Liver (tissue), 9 donors: Measurements from ENCODE around the gene CNTN1. TPM values are rescaled to one million over a fixed set of nuclear protein-coding genes. Genes with fewer than 3 reads are reported as not detected.
A peak's percentile ranks its signal among the peaks of the same experiment; 100 is the strongest.

Source experiments
- DNase-seq: peaks from one replicate; pipeline ENCODE4 v3.0.0-alpha.2; 2017; ENCODE audit warnings: low spot score
- H3K27ac ChIP-seq, 2 donors: one replicate each; pipeline ENCODE4 v1.7.0; 2013; ENCODE audit warnings: inconsistent platforms in 2 of 2, low read length in 2 of 2, control low read depth in 1 of 2, low read depth in 1 of 2, mild to moderate bottlenecking in 1 of 2
- H3K27me3 ChIP-seq, 4 donors: one replicate each; pipeline versions ENCODE4 v1.6.1 to v1.7.0; 2013; ENCODE audit warnings: low read length in 3 of 4, inconsistent platforms in 1 of 4, mild to moderate bottlenecking in 1 of 4, moderate library complexity in 1 of 4; ENCODE audit not compliant: control insufficient read depth in 4 of 4, insufficient read depth in 4 of 4
- H3K36me3 ChIP-seq, 4 donors: one replicate each; pipeline versions ENCODE4 v1.6.1 to v1.7.0; 2013; ENCODE audit warnings: low read length in 3 of 4, mild to moderate bottlenecking in 3 of 4, low read depth in 1 of 4, moderate library complexity in 1 of 4; ENCODE audit not compliant: control insufficient read depth in 4 of 4, insufficient read depth in 3 of 4
- H3K4me1 ChIP-seq, 4 donors: one replicate each; pipeline versions ENCODE4 v1.6.1 to v1.7.0; 2013; ENCODE audit warnings: low read length in 3 of 4, mild to moderate bottlenecking in 3 of 4, moderate library complexity in 1 of 4; ENCODE audit not compliant: control insufficient read depth in 4 of 4, insufficient read depth in 4 of 4
- H3K4me3 ChIP-seq, 3 donors: one replicate each; pipeline versions ENCODE4 v1.6.1 to v1.7.0; 2013; ENCODE audit warnings: low read length in 3 of 3, control low read depth in 1 of 3, low read depth in 1 of 3, mild to moderate bottlenecking in 1 of 3
- H3K9ac ChIP-seq, 2 donors: one replicate each; pipeline ENCODE4 v1.7.0; 2013; ENCODE audit warnings: low read length in 2 of 2, mild to moderate bottlenecking in 2 of 2, moderate library complexity in 2 of 2, control low read depth in 1 of 2, low read depth in 1 of 2
- H3K9me3 ChIP-seq, 4 donors: one replicate each; pipeline versions ENCODE4 v1.6.1 to v1.7.0; 2013; ENCODE audit warnings: low read length in 3 of 4; ENCODE audit not compliant: control insufficient read depth in 4 of 4
- EGR1 ChIP-seq, 2 donors: IDR thresholded peaks; 2 replicates each; pipeline ENCODE4 v1.6.1; 2016 to 2018; ENCODE audit warnings: antibody characterized with exemption in 2 of 2, low read depth in 2 of 2
- FOXA1 ChIP-seq: IDR thresholded peaks from 2 replicates; pipeline ENCODE4 v1.6.1; 2016; ENCODE audit warnings: antibody characterized with exemption
- FOXA2 ChIP-seq: IDR thresholded peaks from 2 replicates; pipeline ENCODE4 v1.6.1; 2016; ENCODE audit warnings: antibody characterized with exemption
- GABPA ChIP-seq, 2 donors: IDR thresholded peaks in 1 of 2; conservative IDR thresholded peaks in 1 of 2; 2 replicates each; pipeline ENCODE4 v1.6.1; 2016; ENCODE audit warnings: antibody characterized with exemption in 2 of 2, mild to moderate bottlenecking in 1 of 2, moderate library complexity in 1 of 2
- NR2F2 ChIP-seq: IDR thresholded peaks from 2 replicates; pipeline ENCODE4 v1.6.1; 2016; ENCODE audit warnings: antibody characterized with exemption
- RAD21 ChIP-seq, 2 donors: IDR thresholded peaks; 2 replicates each; pipeline ENCODE4 v1.6.1; 2016; ENCODE audit warnings: antibody characterized with exemption in 2 of 2, mild to moderate bottlenecking in 2 of 2
- RXRA ChIP-seq, 2 donors: IDR thresholded peaks; 2 replicates each; pipeline ENCODE4 v1.6.1; 2017 to 2018; ENCODE audit warnings: antibody characterized with exemption in 2 of 2, mild to moderate bottlenecking in 1 of 2
- SP1 ChIP-seq: IDR thresholded peaks from 2 replicates; pipeline ENCODE4 v1.6.1; 2018; ENCODE audit warnings: antibody characterized with exemption, mild to moderate bottlenecking
- TAF1 ChIP-seq: conservative IDR thresholded peaks from 2 replicates; pipeline ENCODE4 v1.6.1; 2016; ENCODE audit warnings: antibody characterized with exemption, mild to moderate bottlenecking
- YY1 ChIP-seq: IDR thresholded peaks from 2 replicates; pipeline ENCODE4 v1.6.1; 2016; ENCODE audit warnings: antibody characterized with exemption, mild to moderate bottlenecking
- ZBTB33 ChIP-seq: IDR thresholded peaks from 2 replicates; pipeline ENCODE4 v1.6.1; 2016; ENCODE audit warnings: antibody characterized with exemption
- WGBS: extraction: QIAGEN DNeasy Blood & Tissue Kit; methylation state at CpG from one replicate; pipeline ENCODE4 v1.1.7; 2013; 5-methylcytosine and 5-hydroxymethylcytosine counted together
- polyA plus RNA-seq, 2 donors: library from polyadenylated mRNA; stranded (reverse) in 1 of 2; unstranded in 1 of 2; fragments of 200-250 nt in 1 of 2; fragments of >200 nt in 1 of 2; fragmentation: Nextera tagmentation in 1 of 2; extraction: Ambion mirVana in 1 of 2; gene quantifications; one replicate each; pipeline versions ENCODE4 v1.2.1 to v1.2.3, GENCODE V29; 2013 to 2015
- total RNA-seq, 2 donors: library from RNA; depleted of rRNA; stranded (reverse); fragments of >200 nt; gene quantifications; one replicate each; pipeline ENCODE4 v1.2.3, GENCODE V29; 2014
- TF ChIP-seq, protein P1 (sequence below): IDR thresholded peaks from 2 replicates; pipeline ENCODE4 v1.6.1; 2016; ENCODE audit warnings: antibody characterized with exemption
- TF ChIP-seq, protein P2 (sequence below): fragments of 150-350 bp; IDR thresholded peaks from 2 replicates; pipeline ENCODE4 v1.5.1; 2017; ENCODE audit warnings: improper control_type of control experiment, low read depth, low read length; ENCODE audit not compliant: missing input control
- TF ChIP-seq, protein P3 (sequence below): IDR thresholded peaks from 2 replicates; pipeline ENCODE4 v1.6.1; 2016; ENCODE audit warnings: antibody characterized with exemption
- donor health status: healthy.
- donor health status: healthy.
- donor health status: healthy.
- donor health status: healthy.
- donor health status: healthy.

CNTN1 gene
- total RNA-seq, result 1 to 10 TPM in 1 of 2 donors, under 1 TPM in 1; 0.25 to 1.2 TPM
- polyA plus RNA-seq, result under 1 TPM; 0.03 to 0.60 TPM

GRCh38 chr12:40691913-40692764 is at the start of gene CNTN1:
TSS of gene CNTN1 (plus strand) at chr12:40692439.
- Histone ChIP-seq H3K27ac (no peak within 1 kb of the TSS), H3K9me3 (no peaks in the 10 kb centered on the region), H3K27me3 (peaks cover 0 to 7% (median 2%) of the 10 kb centered on the region in 4 donors), H3K4me3 (peak within 1 kb of the TSS in 1 of 3 donors; percentile 34), H3K9ac (no peak within 1 kb of the TSS), H3K36me3 (no peaks in the 10 kb centered on the region), H3K4me1 (peaks cover 0 to 8% (median 5%) of the 10 kb centered on the region in 4 donors)
- 7% methylated on average over 31 of the region's 31 CpGs for WGBS
- TF ChIP-seq NR2F2 (no peak), TAF1 (no peak), EGR1 (IDR thresholded peaks at IDR 0.05; ENCODE audit: low read depth in 2 of 2) (no peak), YY1 (no peak), FOXA2 (no peak), SP1 (no peak), ZBTB33 (no peak), FOXA1 (no peak)
- TF ChIP-seq, protein P1, sequence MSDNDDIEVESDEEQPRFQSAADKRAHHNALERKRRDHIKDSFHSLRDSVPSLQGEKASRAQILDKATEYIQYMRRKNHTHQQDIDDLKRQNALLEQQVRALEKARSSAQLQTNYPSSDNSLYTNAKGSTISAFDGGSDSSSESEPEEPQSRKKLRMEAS, result no peak
- TF ChIP-seq, protein P2, sequence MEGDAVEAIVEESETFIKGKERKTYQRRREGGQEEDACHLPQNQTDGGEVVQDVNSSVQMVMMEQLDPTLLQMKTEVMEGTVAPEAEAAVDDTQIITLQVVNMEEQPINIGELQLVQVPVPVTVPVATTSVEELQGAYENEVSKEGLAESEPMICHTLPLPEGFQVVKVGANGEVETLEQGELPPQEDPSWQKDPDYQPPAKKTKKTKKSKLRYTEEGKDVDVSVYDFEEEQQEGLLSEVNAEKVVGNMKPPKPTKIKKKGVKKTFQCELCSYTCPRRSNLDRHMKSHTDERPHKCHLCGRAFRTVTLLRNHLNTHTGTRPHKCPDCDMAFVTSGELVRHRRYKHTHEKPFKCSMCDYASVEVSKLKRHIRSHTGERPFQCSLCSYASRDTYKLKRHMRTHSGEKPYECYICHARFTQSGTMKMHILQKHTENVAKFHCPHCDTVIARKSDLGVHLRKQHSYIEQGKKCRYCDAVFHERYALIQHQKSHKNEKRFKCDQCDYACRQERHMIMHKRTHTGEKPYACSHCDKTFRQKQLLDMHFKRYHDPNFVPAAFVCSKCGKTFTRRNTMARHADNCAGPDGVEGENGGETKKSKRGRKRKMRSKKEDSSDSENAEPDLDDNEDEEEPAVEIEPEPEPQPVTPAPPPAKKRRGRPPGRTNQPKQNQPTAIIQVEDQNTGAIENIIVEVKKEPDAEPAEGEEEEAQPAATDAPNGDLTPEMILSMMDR, result no peak
- no peak for DNase-seq

DNA sequence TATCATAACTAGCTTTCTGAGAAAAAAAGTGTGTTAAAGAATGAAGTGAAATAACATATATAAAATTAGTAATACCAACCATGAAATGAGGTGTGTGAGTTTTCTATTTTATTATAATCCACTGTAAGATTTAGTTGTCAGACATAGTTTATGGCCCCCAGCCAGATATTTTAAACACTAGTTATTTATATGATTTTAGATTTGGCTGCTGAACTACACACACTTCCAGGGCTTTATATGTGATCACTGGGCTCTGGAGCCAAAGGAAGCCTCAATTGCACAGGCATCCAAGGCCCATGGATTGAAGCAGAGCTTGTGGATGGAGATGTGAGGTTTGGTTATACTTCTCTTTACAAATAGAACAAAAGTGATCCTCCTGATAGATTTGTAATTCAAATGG is 48.7 kb upstream of the CNTN1 start:
- H3K9ac ChIP-seq, result no peak overlapping the region
- no peaks in the 10 kb centered on the region for H3K4me1 ChIP-seq
- no peak for DNase-seq
- no peak for TF ChIP-seq GABPA (IDR thresholded peaks at IDR 0.05 in 1 of 2, conservative IDR thresholded peaks at IDR 0.05 in 1 of 2)
- no peak for TF ChIP-seq FOXA2
- TF ChIP-seq YY1, result no peak
- no peak for TF ChIP-seq RAD21 (IDR thresholded peaks at IDR 0.05)
- TF ChIP-seq ZBTB33, result no peak
- TF ChIP-seq NR2F2, result no peak
- no peak for TF ChIP-seq EGR1 (IDR thresholded peaks at IDR 0.05; ENCODE audit: low read depth in 2 of 2)
- TF ChIP-seq, protein P2, result no peak
- no peak for TF ChIP-seq RXRA (IDR thresholded peaks at IDR 0.05)
- TF ChIP-seq, protein P3, sequence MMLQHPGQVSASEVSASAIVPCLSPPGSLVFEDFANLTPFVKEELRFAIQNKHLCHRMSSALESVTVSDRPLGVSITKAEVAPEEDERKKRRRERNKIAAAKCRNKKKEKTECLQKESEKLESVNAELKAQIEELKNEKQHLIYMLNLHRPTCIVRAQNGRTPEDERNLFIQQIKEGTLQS, result no peak
- no peak overlapping the region for H3K4me3 ChIP-seq
- H3K36me3 ChIP-seq, result no peaks in the 10 kb centered on the region
- H3K27me3 ChIP-seq, result peaks cover 0 to 2% (median 0%) of the 10 kb centered on the region in 4 donors
- H3K27ac ChIP-seq, result no peak overlapping the region
- no peaks in the 10 kb centered on the region for H3K9me3 ChIP-seq
